RPMI8226 (cell line): ENCODE measurements around the gene NMUR1.
"Not testable (repeated sequence)": the region's sequence is repeated elsewhere in the genome, so short reads cannot be mapped to it uniquely, and the experiment has no call there.

ENCODE experiments used
- DNase-seq: peaks from one replicate; pipeline ENCODE4 v3.0.0-alpha.2; 2015

NMUR1 gene, protein sequence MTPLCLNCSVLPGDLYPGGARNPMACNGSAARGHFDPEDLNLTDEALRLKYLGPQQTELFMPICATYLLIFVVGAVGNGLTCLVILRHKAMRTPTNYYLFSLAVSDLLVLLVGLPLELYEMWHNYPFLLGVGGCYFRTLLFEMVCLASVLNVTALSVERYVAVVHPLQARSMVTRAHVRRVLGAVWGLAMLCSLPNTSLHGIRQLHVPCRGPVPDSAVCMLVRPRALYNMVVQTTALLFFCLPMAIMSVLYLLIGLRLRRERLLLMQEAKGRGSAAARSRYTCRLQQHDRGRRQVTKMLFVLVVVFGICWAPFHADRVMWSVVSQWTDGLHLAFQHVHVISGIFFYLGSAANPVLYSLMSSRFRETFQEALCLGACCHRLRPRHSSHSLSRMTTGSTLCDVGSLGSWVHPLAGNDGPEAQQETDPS

GRCh38 chr2:231530099-231531011 lies at the start of gene NMUR1:
NMUR1 (minus strand) TSS chr2:231530445; CDS start chr2:231530361, 84 bp downstream.
- peak; percentile 69 for DNase-seq

- no peak for DNase-seq
Measured at GRCh38 chr2:231579560-231579959, 49.3 kb upstream of the NMUR1 start.

DNA sequence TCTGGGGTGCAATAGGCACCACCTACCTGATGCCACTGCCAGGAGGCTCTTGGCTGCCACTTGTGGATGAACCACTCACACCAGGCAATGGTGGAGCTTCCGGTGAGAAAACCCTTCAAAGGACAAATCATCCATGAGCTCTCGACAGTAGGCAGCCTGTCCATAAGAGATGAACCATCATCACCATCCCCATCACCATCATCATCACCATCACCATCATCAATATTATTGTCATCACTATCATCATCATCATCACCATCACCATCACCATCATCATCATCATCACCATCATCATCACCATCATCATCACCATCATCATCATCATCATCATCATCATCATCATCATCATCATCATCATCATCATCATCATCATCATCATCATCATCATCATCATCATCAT lies 48.4 kb upstream of the NMUR1 start:
- not testable (repeated sequence) for DNase-seq

DNA sequence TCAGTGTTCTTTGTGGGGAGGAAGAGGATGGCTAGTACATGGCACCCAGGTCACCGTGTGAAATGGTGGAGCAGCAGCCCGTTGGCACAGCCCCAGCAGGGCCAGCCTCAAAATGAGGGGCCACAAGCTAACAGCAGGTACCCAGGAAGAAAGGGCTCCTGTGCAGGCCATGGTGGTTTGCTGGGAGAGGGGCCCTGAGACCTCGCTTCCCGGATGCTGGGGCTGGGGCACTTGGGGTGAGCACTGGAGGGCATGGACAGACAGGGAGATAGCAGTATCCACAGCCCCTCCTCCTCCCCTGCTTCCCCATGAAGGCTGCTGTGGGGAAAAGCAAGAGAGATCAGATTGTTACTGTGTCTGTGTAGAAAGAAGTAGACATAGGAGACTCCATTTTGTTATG lies 46.2 kb upstream of the NMUR1 start:
- DNase-seq: no peak

DNA sequence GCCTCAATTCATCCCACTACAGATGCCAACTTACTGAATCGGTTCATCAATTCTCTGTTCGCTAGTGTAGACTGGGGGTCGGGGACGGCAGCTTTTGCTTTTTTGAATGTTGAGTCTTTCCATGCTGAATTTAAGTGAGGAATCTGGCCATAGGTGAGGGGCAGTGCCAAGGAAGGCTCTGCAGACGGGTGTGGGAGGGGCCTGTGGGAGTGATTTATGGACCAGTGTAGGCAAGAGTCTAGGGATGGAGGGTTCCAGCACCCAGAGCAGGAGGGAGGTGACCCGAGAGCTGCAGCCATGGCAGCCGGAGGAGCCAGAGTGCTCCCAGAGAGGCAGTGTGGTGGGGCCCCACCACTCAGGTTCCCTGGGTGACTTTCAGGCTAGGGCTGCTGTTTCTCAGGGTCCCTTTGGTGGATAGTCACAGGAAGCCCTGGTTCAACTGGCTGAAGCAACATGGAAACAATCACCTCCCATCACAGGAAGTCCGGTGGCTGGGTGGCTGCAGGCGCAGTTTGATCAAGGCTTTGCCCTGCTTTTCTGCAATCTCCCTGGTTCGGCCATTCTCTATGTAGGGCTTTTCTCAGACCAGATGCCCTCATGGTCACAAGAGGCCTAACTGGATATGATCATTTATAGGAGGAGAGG lies 45.5 kb upstream of the NMUR1 start:
- no peak for DNase-seq

GRCh38 chr2:231573698-231574421 lies 43.6 kb upstream of the NMUR1 start:
- no peak for DNase-seq

- no peak for DNase-seq
Measured at GRCh38 chr2:231573096-231573495, 42.9 kb upstream of the NMUR1 start.

DNA sequence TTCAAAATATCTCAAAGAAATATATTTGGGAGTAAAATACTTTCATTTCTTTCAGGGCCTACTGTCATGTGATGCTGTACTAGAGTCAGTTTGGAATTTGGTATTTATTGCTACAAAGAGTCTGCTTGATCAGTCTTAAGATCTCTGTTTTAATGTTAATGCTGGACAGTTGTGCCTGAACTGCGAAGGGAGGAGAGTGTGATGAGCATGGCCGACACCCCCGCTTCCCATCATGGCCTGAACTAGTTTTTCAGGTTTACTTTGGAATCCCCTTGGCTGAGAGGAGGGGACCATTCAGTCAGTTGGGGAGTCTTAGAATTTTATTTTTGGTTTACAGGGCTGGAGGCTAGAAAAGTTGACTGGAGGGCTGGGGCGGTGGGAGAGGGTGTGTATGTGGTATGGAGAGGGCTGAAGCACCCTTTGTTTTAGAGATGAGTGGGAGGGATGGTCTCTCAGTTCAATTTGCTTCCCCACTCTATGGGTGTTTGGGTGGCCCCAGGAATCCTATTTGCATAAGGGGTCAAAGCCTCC lies 41.5 kb upstream of the NMUR1 start:
- no peak for DNase-seq

GRCh38 chr2:231570915-231571314 lies 40.7 kb upstream of the NMUR1 start:
- DNase-seq: not testable (repeated sequence)

DNA sequence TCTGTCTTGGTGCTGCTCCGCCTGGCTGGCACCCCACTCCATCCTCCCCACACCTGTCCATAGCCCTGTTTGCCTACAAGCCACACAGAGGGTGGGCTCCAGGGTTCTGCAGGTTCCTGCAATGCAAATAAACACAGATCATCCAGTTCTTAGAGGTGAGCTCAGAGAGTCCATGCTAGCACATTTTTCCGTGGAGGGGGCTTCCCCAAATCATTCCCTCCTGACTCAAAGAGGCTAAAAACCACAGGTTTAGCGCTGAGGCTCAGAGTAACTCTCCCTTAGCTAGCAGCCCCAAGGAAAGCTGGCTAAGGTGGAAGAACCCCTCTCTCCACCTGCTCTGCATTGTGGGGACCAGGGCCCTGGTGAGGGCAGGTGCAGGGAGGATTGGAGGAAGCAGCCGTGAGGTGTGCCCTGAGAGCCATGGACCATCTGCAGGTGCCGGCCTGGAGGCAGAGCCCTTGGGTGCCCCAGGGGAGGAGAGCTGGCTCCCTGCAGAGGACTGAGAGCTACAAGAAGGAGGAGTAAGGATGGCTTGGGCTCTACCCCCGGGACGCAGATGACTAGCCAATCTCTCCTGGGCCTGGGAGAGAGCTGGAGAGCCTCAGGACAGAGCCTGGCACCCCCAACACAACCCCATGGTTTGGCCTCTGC lies 38.7 kb upstream of the NMUR1 start:
- no peak for DNase-seq

DNA sequence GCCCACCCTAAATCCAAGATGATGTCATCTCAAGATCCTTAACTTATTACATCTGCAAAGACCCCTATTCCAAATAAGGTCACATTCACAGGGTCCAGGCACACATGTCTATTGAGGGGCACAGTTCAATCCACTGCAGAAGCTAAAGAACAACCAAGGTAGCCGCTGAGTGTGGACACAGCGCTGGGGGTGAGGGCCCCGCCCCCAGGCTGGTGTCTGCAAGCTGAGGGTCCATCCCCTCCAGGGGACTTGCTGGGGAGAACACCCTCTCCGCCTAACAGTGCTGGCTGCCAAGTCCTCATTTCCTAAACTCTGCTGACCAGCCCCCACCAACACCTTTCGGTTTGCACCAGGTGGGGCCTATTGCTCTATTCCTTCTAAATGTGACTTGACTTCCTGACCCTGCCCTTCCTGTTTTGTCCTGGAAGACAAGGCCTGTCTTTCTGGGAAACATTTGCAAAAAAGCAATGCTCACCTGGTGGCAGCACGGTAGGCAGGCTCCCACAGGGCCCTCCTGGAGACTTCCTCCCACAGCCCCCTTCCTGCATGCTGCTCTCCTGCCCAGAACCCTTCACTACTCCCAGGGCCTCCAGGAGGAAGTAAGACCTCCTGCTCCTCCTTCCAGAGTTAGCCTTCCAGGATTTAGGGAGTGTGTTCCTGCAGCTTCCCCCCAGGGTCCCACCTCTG lies 38.0 kb upstream of the NMUR1 start:
- no peak for DNase-seq

DNA sequence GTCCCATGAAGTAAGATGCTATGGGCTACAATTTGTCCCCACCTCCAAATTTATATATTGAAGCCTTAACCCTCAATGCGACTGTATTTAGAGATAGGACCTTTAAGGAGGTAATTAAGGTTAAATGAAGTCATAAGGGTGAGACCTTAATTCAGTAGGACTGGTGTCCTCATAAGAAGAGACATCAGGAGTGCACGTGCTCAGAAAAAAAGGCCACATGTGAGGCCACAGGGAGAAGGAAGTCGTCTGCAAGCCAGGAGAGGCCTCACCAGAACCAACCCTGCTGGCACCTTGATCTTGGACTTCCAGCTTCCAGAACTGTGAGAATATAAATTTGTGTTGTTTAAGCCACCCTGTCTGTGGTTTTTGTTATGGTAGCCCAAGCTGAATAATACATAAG lies 36.9 kb upstream of the NMUR1 start:
- DNase-seq: no peak

DNA sequence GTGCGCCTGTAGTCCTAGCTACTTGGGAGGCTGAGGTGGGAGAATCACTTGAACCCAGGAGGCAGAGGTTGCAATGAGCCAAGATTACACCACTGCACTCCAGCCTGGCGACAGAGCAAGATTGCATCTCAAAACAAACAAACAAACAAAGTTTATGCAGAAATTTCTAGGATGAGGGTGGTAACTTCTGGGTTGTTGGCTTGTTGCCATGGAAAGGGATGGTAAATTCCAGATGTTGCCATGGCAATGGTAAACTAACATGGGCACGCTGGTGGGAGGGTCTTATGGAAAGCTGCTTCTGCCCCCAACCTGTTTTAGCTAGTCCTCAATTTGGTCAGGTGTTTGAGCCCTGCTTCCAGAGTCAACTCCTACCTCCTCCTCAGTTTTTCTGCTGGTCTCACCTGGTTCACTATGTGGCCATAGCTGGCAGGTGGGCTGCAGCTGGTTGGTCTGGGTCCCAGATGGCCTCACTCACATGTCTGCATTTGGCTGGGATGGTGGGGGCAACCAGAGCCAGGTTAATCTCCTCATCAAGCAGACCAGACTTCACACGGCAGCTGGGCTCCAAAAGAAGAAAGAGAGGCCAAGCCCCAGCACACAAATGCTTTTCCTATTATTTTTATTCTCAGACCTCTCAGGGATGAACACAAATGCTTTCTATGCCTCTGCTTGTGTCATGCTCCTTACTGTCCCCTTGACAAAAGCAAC lies 35.8 kb upstream of the NMUR1 start:
- DNase-seq: no peak

GRCh38 chr2:231563378-231563961 lies 33.2 kb upstream of the NMUR1 start:
- DNase-seq: peak; percentile 53

GRCh38 chr2:231557571-231558217 lies 27.4 kb upstream of the NMUR1 start:
- DNase-seq: peak; percentile 84

GRCh38 chr2:231556981-231557380 lies 26.7 kb upstream of the NMUR1 start:
- no peak for DNase-seq

GRCh38 chr2:231556496-231556895 lies 26.3 kb upstream of the NMUR1 start:
- not testable (repeated sequence) for DNase-seq

- DNase-seq: no peak
Measured at GRCh38 chr2:231554748-231555545, 24.7 kb upstream of the NMUR1 start.

DNA sequence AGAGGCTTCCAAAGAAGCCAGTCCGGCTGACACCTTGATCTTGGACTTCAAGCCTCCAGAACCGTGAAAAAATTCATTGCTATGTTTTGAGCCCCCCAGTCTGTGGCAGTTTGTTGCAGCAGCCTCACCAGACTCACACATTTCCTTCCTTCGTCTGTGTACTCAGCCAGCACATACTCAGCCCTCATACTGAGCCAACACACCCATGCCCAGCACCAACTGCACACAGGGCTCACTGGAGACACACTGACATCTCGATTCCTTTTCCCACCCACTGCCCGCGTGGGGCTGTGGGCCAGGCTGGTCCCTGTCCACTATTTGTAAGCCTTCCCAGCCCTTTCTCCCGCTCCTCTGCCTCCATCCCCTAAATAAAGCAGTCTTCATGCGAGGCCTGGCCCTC lies 24.1 kb upstream of the NMUR1 start:
- DNase-seq: no peak
